ENCODE results near the gene LDHD.

- no peak for TF ChIP-seq PAX5 (IDR thresholded peaks at IDR 0.05; ENCODE audit: insufficient read depth, low read length, severe bottlenecking)
- no peak for TF ChIP-seq TAF1 (IDR thresholded peaks at IDR 0.05; ENCODE audit: low read depth, low read length)
Observed at GRCh38 chr16:75068085-75069031, 48.2 kb downstream of the LDHD start.
